K562 (cell line): Measurements from ENCODE around the gene OBSL1. TPM values are rescaled to one million over a fixed set of nuclear protein-coding genes. Genes with fewer than 3 reads are reported as not detected.
A peak's percentile ranks its signal among the peaks of the same experiment; 100 is the strongest.

Experiments used
- ESRRA ChIP-seq: fragments of 450-650 bp; IDR thresholded peaks from 2 replicates; pipeline ENCODE4 v1.6.1; 2014; ENCODE audit warnings: low read depth, mild to moderate bottlenecking, moderate library complexity, borderline replicate concordance
- KDM5B ChIP-seq: fragments of 200-600 bp; sonication (generic); IDR thresholded peaks from 2 replicates; pipeline ENCODE4 v1.6.1; 2012; ENCODE audit warnings: low read depth, mild to moderate bottlenecking, moderate library complexity, low read length, control low read depth, inconsistent platforms; ENCODE audit not compliant: insufficient replicate concordance
- LARP7 ChIP-seq: fragments of 450-650 bp; IDR thresholded peaks from 2 replicates; pipeline ENCODE4 v1.6.1; 2016
- NCOA6 ChIP-seq: fragments of 450-650 bp; IDR thresholded peaks from 2 replicates; pipeline ENCODE4 v1.6.1; 2017; ENCODE audit warnings: mild to moderate bottlenecking
- PURB ChIP-seq: sonication (generic); formaldehyde crosslinking; IDR thresholded peaks from 2 replicates; pipeline ENCODE4 v1.9.0; 2021; ENCODE audit warnings: low read depth, mild to moderate bottlenecking, missing genetic modification reagents
- RHOXF2B ChIP-seq: fragments of 250-450 bp; sonication (Bioruptor Pico); conservative IDR thresholded peaks from 2 replicates; pipeline ENCODE4 v1.5.1; 2021
- RNF219 ChIP-seq: fragments of 250-450 bp; sonication (Bioruptor Pico); IDR thresholded peaks from 2 replicates; pipeline ENCODE4 v1.5.0; 2022; ENCODE audit warnings: mild to moderate bottlenecking
- RUNX1 ChIP-seq: sonication (generic); IDR thresholded peaks from 2 replicates; pipeline ENCODE4 v1.6.1; 2016; ENCODE audit warnings: antibody characterized with exemption, low read depth
- SMAD3 ChIP-seq: fragments of 450-650 bp; formaldehyde crosslinking; conservative IDR thresholded peaks from 2 replicates; pipeline ENCODE4 v1.4.0; 2020; ENCODE audit warnings: mild to moderate bottlenecking
- ZNF75A ChIP-seq: fragments of 450-650 bp; formaldehyde crosslinking; IDR thresholded peaks from 2 replicates; pipeline ENCODE4 v1.4.0; 2020; ENCODE audit warnings: mild to moderate bottlenecking
- polyA plus RNA-seq, 8 experiments: library from polyadenylated mRNA; depleted of rRNA in 4 of 8; stranded (reverse) in 5 of 8; unstranded in 3 of 8; fragments of >200 nt; fragmentation: Nextera tagmentation in 2 of 8; fragmentation: Illumina TruSeq in 1 of 8; extraction: Ambion mirVana in 2 of 8; extraction: Trizol in 1 of 8; gene quantifications; 2 replicates each; pipeline versions ENCODE4 v1.2.1 to v1.2.3, GENCODE V29; 2011 to 2014; ENCODE audit warnings: inconsistent platforms in 1 of 8, missing spikeins in 1 of 8
- total RNA-seq, 7 experiments: library from RNA; depleted of rRNA in 6 of 7; stranded (reverse); fragments of >200 nt in 6 of 7; fragmentation: Illumina TruSeq in 2 of 7; extraction: Trizol in 2 of 7; gene quantifications; 2 replicates each; pipeline versions ENCODE4 v1.2.1 to v1.2.3, GENCODE V29; 2011 to 2021; ENCODE audit warnings: low replicate concordance in 1 of 7
- TF ChIP-seq, protein P1 (sequence below): sonication (generic); formaldehyde crosslinking; IDR thresholded peaks from 2 replicates; pipeline ENCODE4 v1.8.0; 2023; ENCODE audit warnings: mild to moderate bottlenecking, missing genetic modification reagents
- TF ChIP-seq, protein P2 (sequence below), 2 experiments: fragments of 450-650 bp in 1 of 2; sonication (generic) in 1 of 2; formaldehyde crosslinking in 1 of 2; IDR thresholded peaks in 1 of 2; conservative IDR thresholded peaks in 1 of 2; 2 replicates each; pipeline versions ENCODE4 v1.6.1 to v1.8.1; 2016 to 2023; ENCODE audit warnings: mild to moderate bottlenecking in 2 of 2, moderate library complexity in 2 of 2, inconsistent platforms in 1 of 2, missing genetic modification reagents in 1 of 2

The OBSL1 gene
- total and polyA plus RNA-seq, 9 of the 15 experiments (the other 6 are each of a cell fraction or from before 2014, with no cell fraction given) = 1.2 to 26.6 (median 8.6) TPM

GRCh38 chr2:219509780-219510511 is 61.4 kb downstream of the OBSL1 start (continued):
- TF ChIP-seq, protein P1, sequence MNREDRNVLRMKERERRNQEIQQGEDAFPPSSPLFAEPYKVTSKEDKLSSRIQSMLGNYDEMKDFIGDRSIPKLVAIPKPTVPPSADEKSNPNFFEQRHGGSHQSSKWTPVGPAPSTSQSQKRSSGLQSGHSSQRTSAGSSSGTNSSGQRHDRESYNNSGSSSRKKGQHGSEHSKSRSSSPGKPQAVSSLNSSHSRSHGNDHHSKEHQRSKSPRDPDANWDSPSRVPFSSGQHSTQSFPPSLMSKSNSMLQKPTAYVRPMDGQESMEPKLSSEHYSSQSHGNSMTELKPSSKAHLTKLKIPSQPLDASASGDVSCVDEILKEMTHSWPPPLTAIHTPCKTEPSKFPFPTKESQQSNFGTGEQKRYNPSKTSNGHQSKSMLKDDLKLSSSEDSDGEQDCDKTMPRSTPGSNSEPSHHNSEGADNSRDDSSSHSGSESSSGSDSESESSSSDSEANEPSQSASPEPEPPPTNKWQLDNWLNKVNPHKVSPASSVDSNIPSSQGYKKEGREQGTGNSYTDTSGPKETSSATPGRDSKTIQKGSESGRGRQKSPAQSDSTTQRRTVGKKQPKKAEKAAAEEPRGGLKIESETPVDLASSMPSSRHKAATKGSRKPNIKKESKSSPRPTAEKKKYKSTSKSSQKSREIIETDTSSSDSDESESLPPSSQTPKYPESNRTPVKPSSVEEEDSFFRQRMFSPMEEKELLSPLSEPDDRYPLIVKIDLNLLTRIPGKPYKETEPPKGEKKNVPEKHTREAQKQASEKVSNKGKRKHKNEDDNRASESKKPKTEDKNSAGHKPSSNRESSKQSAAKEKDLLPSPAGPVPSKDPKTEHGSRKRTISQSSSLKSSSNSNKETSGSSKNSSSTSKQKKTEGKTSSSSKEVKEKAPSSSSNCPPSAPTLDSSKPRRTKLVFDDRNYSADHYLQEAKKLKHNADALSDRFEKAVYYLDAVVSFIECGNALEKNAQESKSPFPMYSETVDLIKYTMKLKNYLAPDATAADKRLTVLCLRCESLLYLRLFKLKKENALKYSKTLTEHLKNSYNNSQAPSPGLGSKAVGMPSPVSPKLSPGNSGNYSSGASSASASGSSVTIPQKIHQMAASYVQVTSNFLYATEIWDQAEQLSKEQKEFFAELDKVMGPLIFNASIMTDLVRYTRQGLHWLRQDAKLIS = peak; percentile 83
- TF ChIP-seq PURB (CRISPR knock-in tag) (no peak), ZNF75A (CRISPR knock-in tag) (peak; percentile 84), RUNX1 (0 out of 2 replicates have a peak, but pooled peaks have one; percentile 82), NCOA6 (peak; percentile 84), SMAD3 (CRISPR knock-in tag) (no peak; the same call in 1 of the 2 replicates), LARP7 (peak; percentile 86; the same call in 1 of the 2 replicates), ESRRA (peak; percentile 77; the same call in 1 of the 2 replicates), RNF219 (CRISPR knock-in tag) (no peak), KDM5B (no peak), RHOXF2B (CRISPR knock-in tag) (no peak)
- TF ChIP-seq, protein P2, sequence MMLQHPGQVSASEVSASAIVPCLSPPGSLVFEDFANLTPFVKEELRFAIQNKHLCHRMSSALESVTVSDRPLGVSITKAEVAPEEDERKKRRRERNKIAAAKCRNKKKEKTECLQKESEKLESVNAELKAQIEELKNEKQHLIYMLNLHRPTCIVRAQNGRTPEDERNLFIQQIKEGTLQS (IDR thresholded peaks at IDR 0.05) = peak; percentile 52; the same call in 1 of the 2 replicates
- TF ChIP-seq, protein P2 (CRISPR knock-in tag; conservative IDR thresholded peaks at IDR 0.05) = no peak
